ENCODE data around the gene LANCL1. TPM values are rescaled to one million over a fixed set of nuclear protein-coding genes. Genes with fewer than 3 reads are reported as not detected.

The LANCL1 gene
- polyA plus RNA-seq, 1 donor from 2014 or later = 76.7 TPM

GRCh38 chr2:210503001-210503623 lies 26.6 kb upstream of the LANCL1 start:
- H3K9me3 ChIP-seq (ENCODE audit: low read length) = no peaks in the 10 kb centered on the region
- H3K4me2 ChIP-seq (ENCODE audit: low read length) = no peak overlapping the region
- no peak overlapping the region for H3K27ac ChIP-seq (ENCODE audit: low read length)

GRCh38 chr2:210496512-210496911 lies 20.0 kb upstream of the LANCL1 start:
- no peak overlapping the region for H3K4me3 ChIP-seq (ENCODE audit: low read length)
- no peaks in the 10 kb centered on the region for H3K9me3 ChIP-seq (ENCODE audit: low read length)
- H2AFZ ChIP-seq (ENCODE audit: low read depth, low read length) = no peak overlapping the region
- H3K27me3 ChIP-seq (ENCODE audit: insufficient read depth, low read depth, low read length) = no peaks in the 10 kb centered on the region
- TF ChIP-seq SMC3 (conservative IDR thresholded peaks at IDR 0.05; ENCODE audit: poor library complexity) = no peak
- TF ChIP-seq EP300 (conservative IDR thresholded peaks at IDR 0.05; ENCODE audit: poor library complexity, severe bottlenecking) = no peak
- TF ChIP-seq EZH2 (IDR thresholded peaks at IDR 0.05; ENCODE audit: borderline replicate concordance, insufficient read depth, low read length, poor library complexity, severe bottlenecking) = no peak
- TF ChIP-seq TAF1 (IDR thresholded peaks at IDR 0.05; ENCODE audit: low read depth) = no peak
- no peak for TF ChIP-seq MXI1 (conservative IDR thresholded peaks at IDR 0.05; ENCODE audit: poor library complexity, severe bottlenecking)
- no peak for TF ChIP-seq REST (IDR thresholded peaks at IDR 0.05; ENCODE audit: borderline replicate concordance)
- TF ChIP-seq CTCF (IDR thresholded peaks at IDR 0.05; ENCODE audit: poor library complexity, severe bottlenecking) = no peak
- TF ChIP-seq RAD21 (conservative IDR thresholded peaks at IDR 0.05) = no peak
- no peak for TF ChIP-seq POLR2AphosphoS5 (IDR thresholded peaks at IDR 0.05)
- H3K4me2 ChIP-seq (ENCODE audit: low read length) = no peak overlapping the region
- no peaks in the 10 kb centered on the region for H4K20me1 ChIP-seq (ENCODE audit: insufficient read depth)
- no peaks in the 10 kb centered on the region for H3K36me3 ChIP-seq (ENCODE audit: insufficient read depth, low read length)
- H3K79me2 ChIP-seq (replicated peaks; ENCODE audit: insufficient read depth, low read length) = no peaks in the 10 kb centered on the region
- no peak overlapping the region for H3K9ac ChIP-seq (ENCODE audit: low read length)
- no peak overlapping the region for H3K27ac ChIP-seq (ENCODE audit: low read length)
- H3F3A ChIP-seq (ENCODE audit: insufficient read depth, low read length, poor library complexity, severe bottlenecking) = no peaks in the 10 kb centered on the region
- no peaks in the 10 kb centered on the region for H3K9me2 ChIP-seq (ENCODE audit: insufficient read depth, low read length)

More at GRCh38 chr2:210503001-210503623, 26.6 kb upstream of the LANCL1 start:
- H3K36me3 ChIP-seq (ENCODE audit: insufficient read depth, low read length) = no peaks in the 10 kb centered on the region
- no peaks in the 10 kb centered on the region for H4K20me1 ChIP-seq (ENCODE audit: insufficient read depth)
- no peaks in the 10 kb centered on the region for H3K27me3 ChIP-seq (ENCODE audit: insufficient read depth, low read depth, low read length)
- H3K9ac ChIP-seq (ENCODE audit: low read length) = no peak overlapping the region
- TF ChIP-seq CTCF (IDR thresholded peaks at IDR 0.05; ENCODE audit: poor library complexity, severe bottlenecking) (peak; percentile 76), SMC3 (conservative IDR thresholded peaks at IDR 0.05; ENCODE audit: poor library complexity) (peak; percentile 70), POLR2AphosphoS5 (IDR thresholded peaks at IDR 0.05) (no peak), RAD21 (conservative IDR thresholded peaks at IDR 0.05) (peak; percentile 65), TAF1 (IDR thresholded peaks at IDR 0.05; ENCODE audit: low read depth) (no peak), EP300 (conservative IDR thresholded peaks at IDR 0.05; ENCODE audit: poor library complexity, severe bottlenecking) (no peak)
- H3K4me3 ChIP-seq (ENCODE audit: low read length) = no peak overlapping the region
- no peak overlapping the region for H2AFZ ChIP-seq (ENCODE audit: low read depth, low read length)
- H3F3A ChIP-seq (ENCODE audit: insufficient read depth, low read length, poor library complexity, severe bottlenecking) = no peaks in the 10 kb centered on the region
- no peaks in the 10 kb centered on the region for H3K79me2 ChIP-seq (replicated peaks; ENCODE audit: insufficient read depth, low read length)
- H3K9me2 ChIP-seq (ENCODE audit: insufficient read depth, low read length) = no peaks in the 10 kb centered on the region
